Endometrium (tissue), 2 donors: Measurements from ENCODE around the gene ATL2.
"Not testable (repeated sequence)": the region's sequence is repeated elsewhere in the genome, so short reads cannot be mapped to it uniquely, and the experiment has no call there.

Source experiments
- FAIRE-seq: peaks from 2 replicates; lab custom pipeline; 2012; peaks lifted over from hg19 to GRCh38; lab: Jason Lieb, UNC
- donor health status: control.
- donor health status: control.

ATL2 gene

DNA sequence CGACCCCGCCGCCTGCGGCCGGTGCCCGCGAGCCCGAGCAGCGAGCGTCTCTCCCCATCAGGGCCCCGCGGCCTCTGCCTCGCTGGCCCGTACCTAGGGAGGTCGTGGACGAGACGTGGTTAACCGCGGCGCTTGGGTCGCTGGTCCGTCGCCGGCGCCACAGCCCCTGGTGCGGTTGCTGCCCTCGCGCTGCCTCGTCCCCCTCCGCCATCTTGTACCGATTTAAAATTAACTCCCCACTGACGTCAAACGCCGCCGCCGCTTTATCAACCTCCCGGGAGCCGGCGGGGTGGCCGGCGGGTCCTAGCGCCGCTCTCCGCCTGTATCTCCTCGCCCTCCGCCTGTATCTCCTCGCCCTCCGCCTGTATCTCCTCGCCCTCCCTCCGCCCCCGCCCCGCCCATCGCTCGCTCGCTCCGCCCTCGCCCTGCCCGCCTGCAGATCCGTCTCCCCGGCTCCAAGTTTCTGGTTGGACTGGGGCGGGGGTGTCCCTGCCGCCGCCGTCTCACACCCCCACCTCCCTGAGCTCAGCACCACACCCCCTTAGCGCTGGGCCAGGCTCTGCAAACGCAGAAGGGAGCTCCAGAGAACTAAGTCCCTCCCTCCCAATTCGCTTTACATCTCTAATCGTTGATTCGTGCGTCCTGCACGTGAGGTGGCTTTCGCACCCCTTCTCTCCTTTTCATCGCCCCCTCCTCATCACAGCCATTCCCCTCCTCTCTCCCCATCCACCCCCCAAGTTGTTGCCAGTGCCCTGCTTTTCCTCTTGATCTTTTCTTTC lies at the start of gene ATL2:
Gene ATL2, minus strand, starts transcription at position 224 of the 779 bp plus-strand sequence. Its CDS starts 13 bp downstream, at position 211.
- FAIRE-seq = no peak

DNA sequence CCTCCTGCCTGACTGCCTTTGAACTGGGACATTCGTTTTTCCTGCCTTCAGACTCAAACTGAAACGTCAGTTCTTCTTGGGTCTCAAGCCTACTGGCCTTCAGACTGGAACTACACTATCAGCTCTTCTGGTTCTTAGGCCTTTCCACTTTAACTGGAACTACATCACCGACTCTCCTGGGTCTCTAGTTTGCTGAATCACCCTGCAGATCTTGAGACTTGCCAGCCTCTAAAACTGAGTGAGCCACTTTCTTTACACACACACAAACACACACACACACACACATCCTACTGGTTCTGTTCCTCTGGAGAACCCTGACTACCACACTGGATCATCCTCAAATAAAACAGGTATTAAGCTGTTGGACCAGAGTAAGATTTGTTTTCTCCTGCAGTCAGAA lies 46.7 kb upstream of the ATL2 start:
- no peak for FAIRE-seq

DNA sequence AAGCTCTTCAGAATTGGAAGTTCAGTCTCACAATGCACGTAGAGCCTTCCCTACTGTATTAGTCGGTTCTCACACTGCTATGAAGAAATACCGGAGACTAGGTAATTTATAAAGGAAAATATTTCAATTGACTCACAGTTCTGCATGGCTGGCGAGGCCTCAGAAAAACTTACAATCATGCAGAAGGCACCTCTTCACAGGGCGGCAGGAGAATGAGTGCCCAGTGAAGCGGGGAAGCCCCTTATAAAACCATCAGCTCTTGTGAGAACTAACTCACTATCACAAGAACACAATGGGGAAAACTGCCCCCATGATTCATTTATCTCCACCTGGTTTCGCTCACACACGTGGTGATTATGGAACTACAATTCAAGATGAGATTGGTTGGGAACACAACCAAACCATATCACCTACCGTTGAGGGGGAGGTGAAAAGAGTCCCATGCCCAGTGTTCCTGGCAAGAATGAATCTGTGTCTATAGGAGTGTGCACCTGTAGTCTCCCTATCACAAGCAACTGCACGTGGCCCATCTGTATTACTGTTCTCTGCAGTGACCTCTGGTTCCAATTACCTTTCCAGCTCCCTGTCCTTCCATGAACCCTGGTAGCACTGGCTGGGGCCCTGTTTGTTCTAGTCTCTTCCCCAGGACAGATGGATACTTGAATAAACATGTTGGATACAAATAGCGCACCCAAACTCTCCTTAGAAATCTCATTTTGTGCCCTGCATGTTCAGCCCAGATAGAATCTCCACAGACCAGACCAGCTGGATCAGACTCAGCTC lies 44.4 kb upstream of the ATL2 start:
- no peak for FAIRE-seq

DNA sequence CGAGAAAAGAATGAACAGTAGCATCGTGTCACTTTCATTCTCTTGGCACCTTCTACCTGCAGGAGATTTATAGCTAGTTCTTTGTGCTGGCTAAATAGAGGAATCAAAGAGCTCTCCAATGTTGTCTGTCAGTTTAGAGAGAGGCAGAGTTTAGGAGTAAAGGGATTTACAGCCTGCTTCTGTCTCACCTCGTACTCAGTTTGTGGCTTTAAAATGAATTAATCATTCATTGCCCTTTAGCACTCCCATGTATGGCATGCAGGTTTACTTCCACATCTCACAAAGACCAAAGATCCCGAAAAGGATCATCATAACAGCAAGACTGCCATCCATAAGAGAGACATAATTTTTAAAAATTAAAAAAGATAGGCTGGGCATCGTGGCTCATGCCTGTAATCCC lies 42.4 kb upstream of the ATL2 start:
- FAIRE-seq = no peak

DNA sequence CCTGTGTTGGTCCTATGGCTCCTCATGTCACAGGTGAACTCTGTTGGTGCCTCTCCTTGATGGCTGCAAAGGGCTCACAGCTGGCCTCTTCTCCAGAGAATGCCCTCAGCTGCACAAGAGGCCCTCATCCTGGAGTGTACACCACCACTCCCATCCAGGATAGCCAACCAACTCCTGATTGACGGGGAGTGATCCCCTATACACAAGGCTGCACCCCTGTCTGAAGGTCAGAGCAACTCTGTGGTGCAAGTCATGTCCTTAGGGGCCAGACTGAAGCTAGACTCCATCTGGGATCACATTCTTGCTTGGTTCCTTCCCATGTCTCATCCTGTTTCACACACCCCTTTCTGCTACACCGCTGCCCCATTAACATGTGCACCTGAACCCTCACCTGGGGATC lies 41.7 kb upstream of the ATL2 start:
- no peak for FAIRE-seq

DNA sequence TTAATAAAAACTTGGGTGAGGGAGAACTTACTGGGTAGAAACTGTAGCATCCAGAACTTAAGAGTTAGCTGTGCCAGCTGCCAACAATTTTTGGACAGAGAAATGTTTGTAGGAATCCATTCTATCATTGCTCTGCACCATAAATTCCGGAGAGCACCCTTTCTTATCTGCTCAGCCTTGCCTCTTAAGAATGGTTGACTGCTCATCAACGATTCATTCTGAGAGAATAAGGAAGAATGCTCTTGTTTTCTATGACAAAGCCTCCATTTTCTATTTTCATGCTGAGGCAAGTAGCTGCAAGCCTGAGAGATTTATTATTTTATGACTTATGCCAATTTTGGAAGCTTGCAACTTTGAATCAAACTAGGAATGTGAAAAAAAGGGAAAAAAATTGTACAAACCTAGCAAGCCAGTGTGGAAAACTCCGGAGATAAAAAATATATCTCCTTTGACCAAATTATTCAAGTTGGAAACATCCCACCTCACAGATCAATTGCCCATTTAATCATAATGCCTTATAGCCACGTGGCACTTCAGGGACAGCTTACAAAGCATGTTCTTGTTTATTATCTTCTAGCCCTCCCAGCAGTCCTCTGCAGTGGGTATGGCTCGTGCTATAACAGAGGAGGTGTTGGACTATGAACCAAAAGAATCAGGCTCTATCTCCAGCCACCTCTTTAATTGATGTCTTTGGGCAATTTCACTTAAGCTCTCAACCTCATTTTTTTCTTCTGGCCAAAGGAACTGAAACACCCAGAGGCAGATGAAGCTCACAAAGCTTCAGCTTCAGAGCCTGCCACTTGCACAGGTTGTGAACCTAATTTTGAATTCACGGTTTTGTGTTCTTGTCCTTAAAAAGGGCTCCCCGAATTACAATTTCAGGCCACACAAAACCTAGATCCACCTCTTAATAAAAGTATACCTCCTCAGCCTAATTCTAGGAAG lies 40.9 kb upstream of the ATL2 start:
- FAIRE-seq = no peak

DNA sequence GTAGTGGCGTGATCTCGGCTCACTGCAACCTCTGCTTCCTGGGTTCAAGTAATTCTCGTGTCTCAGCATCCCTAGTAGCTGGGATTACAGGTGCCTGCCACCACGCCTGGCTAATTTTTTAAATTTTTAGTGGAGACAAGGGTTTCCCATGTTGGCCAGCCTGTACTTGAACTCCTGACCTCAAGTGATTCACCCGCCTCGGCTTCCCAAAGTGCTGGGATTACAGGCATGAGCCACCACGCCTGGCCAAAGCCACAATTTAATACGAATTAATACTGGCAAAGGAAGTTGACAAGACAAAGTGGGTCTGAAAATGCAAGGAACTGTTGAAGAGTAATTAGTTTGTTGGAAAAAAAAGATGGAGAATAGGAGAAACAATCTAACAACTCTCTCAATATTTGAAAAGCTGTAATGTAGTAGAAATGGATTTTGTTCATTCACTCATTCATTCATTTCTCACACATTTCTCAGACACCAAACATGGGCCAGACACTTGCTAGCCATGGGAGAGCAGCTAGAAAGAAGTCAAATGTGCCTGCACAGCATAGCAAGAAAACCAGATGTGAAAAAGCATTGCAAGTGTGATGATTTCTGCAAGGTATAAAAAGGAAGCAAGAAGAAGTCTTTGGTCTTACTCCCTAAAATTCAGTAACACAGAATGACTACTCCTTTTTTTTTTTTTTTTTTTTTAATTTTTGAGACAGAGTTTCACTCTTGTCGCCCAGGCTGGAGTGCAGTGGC lies 39.4 kb upstream of the ATL2 start:
- FAIRE-seq = no peak

DNA sequence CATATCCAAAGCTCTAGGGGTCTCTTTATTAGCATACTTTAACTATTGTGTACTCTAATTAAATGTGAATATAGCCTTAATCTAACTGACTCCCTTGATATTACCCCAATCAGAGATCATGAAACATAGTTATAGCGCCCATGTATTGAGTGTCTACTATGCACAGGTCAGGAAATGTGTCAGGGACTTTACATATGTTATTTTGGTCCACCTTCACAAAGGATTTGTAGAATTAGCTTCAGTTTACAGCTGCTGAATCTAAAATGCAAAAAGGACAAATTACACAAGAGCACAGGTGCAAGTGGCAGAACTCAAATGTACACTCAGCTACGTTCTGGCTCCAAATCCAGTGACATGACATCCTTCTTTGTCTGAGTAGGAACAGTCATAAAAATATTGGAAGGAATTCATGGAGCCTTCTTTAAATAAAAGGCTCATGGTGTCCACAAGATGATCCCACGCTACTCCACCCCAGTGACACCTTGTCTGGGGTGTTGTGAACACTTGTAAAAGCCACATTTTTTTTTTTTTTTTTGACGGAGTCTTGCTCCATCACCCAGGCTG lies 38.7 kb upstream of the ATL2 start:
- FAIRE-seq = no peak

DNA sequence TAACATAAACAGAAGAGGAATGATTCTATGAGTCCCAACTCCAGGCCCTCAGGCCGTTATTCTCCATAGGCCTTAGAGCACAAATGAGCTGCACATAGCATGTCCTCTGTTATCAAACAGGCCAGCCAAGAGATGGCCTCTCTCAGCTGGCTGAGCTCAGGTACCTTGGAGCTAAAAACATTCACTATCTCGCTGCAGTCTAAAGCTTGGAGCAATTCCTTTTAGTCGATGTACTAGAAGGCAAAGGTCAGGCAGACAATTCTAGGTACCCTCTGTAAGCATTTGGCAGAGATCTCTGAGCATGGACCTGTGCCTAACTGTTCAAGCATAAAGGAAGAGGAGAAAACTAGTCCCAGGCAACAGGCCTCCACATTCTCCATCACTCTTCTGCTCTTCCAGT lies 38.0 kb upstream of the ATL2 start:
- no peak for FAIRE-seq

DNA sequence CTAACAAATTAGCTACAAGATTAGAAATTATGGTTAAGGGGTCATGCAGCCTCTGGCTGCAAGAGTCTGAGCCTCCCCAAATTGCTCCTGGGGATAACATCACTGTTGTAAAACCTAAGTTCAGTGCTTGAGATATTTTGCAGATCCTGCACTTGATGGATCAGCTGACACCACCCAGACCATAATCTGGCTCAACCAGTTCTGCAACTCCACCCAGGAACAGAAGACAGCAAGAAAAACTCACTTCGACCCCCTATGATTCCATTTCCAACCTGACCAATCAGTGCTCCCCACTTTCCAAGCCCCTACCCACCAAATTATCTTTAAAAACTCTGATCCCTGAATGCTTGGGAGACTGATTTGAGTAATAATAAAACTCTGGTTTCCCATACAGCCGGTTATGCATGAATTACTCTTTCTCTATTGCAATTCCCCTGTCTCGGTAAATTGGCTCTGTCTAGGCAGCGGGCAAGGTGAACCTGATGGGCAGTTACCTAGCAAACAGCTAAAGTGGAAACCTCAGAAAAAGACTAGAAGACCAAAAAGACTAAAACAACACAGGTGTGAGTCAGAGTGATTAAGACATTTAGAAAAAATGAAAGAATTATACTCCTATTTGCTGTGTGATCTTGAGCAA lies 35.3 kb upstream of the ATL2 start:
- FAIRE-seq = not testable (repeated sequence)

DNA sequence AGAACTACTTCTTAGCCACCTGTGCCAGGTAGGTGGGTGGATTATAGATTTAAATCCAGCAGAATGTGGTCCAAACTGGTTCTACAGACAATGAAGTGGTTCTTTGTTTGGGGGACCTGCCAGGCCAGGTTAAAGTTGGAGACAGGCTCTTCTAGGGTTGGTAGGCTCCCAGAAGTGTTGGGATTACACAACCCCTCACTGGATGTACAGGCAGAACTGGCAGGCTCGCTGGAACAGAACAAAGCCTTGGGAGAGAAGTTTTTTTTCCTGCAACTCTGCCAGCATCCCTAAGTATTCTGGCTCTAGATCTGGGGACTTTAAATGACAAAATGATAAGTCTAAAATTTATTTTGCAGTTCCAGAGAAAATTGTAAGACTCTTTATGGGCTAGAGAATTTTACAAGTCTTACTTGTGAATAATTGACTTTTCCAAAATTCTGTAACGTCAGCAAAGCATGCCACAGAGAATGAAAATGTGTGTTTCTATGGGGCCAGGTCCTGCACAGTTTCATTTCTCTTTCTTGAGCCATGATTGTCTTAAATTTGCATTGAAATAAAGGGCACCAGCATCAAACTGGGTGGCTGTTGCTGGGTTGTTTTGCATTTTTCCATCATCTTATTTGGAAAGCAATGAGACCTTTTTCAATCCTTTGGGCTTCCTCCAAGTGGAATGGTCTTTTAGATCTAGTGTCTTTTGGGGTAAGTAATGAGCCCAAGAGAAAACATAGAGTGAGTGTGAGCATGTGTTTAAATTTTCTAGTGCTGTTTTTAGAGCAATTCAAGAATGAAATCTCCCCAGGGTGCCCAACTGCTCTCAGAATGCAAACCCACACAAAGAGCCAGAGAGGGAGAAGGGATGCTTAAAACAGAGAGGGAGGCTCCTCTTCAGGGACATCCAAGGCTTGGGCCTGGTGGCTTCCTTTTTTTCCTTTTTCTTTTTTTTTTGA lies 32.4 kb upstream of the ATL2 start:
- no peak for FAIRE-seq

DNA sequence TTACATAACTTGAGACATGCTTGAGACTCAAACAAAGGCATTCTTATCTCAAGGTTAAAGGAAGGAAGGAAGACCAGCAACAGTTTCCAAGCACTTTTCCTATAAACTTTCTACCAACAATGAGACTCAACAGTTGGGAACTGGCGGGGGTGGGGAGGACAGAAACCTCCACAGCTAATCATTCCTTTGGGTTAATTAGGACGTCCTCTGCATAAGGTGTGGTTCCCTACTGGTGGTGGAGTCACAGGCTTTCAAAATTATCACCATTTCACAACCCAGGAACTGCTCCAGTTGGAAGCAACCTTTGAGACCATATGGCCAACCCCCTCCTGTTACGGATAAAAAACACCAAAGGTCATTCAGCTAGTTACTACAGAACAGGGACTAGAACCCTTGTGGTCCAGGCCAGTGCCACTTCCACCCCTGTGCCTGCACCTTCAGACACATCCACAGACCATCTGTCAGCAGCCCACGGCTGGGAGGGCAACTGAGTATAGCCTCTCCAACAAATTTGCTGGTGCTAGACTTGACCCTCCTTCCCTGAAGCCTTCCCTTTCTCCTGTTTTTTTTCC lies 30.1 kb upstream of the ATL2 start:
- FAIRE-seq = no peak

DNA sequence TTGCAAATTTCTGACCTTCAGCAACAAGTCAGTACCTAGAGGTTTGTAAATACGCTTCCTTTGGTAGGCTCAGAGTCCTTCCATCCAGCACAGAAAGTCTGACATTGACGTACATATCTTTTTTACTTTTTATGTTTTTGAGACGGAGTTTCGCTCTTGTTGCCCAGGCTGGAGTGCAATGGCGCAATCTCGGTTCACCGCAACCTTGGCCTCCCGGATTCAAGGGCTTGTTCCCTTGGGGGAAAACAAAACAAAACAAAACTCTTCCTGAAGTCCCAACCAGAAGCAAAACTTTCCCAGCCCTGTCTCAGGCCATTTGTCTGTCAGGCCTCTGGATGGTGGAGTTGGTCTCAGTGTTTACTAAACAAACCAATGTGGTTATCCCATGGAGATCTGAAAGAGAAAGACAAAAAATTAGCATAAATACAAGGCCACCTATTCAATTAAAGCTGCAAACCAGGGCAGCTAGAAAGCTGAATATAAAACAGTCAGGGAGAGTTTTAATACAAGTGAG lies 29.6 kb upstream of the ATL2 start:
- FAIRE-seq = no peak

DNA sequence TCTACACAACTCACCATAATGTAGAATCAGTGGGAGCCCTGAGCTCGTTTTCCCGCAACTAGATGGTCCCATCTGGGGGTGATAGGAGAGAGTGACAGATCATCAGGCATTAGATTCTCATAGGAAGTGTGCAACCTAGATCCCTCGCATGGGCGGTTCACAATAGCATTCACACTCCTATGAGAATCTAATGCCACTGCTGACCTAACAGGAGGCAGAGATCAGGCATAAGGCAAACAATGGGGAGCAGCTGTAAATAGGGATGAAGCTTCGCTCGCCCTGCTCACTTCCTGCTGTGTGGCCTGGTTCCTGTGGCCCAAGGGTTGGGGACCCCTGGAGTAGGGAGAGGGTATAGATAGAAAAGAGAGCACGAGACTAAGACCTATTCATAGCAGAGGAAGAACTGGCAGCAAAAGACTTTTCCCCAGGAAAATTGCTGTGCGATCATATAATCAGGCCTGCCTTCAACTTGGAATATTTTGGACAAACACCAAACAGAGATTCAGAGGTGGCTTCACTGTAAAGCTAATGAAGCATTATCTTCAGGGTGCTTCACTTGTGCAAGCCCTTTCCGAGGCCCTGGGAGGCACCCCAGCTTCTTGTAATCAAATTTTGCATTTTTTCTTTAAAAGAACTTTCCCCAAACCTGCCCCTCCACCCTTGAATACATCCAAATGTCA lies 29.0 kb upstream of the ATL2 start:
- no peak for FAIRE-seq

DNA sequence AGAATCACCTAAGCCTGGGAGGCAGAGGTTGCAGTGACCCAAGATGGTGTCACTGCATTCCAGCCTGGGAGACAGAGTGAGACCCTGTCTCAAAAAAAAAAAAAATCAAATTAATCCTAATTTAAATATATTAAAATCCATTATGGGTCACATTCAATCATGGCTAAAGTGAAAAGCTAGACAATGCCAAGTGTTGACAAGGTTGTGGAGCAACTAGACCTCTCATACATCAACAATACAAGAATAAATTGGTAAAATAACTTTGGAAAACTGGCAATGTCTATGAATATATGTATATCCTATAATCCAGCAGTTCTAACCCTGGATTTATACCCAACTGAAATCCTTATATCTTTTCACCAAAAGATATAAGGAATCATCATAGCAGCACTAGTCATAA lies 23.4 kb upstream of the ATL2 start:
- FAIRE-seq = no peak

DNA sequence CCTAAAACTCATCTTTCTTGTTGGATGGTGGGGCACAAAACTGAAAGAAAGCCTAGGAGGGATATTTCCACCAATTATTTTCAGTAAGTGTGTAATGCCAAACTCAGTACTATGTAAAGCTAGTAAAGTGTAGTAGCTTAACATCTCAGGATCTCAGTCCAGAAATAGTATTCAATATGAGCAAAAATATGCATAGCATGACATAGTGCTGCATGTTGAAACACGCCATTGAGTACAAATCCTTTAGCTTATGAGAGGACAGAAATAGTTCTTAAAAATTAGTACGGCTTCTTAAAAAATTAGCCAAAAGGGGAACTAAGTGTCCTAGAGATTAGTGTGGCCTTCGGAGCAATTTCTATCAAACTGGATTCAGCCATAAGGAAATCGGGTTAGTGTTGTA lies 21.7 kb upstream of the ATL2 start:
- no peak for FAIRE-seq

DNA sequence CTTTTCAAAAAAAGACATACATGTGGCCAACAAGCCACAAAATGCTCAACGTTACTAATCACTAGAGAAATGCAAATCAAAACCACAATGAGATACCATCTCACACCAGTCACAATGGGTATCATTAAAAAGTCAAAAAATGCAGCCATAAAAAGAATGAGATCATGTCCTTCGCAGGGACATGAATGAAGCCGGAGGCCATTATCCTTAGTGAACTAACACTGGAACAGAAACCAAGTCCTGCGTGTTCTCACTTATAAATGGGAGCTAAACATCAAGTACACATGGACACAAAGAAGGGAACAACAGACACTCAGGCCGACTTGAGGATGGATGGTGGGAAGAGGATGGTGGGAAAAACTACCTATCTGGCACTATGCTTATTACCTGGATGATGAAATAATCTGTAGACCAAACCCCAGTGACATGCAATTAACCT lies 17.8 kb upstream of the ATL2 start:
- no peak for FAIRE-seq

DNA sequence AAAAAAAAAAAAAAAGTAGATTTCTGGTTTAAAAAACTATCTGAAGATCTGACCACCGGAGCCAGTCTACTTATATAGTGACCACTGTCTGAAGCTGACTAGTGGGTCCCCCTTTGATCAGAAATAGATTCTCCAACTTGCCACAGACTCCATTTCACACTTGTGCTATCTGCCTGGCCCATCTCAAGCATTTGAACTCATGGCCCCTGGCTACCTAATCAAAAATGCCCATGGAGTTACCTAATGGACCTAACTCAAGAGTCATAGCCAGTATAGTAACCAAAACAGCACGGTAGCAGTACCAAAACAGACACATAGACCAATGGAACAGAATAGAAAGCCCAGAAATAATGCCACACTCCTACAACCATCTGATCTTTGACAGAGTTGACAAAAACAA lies 17.0 kb upstream of the ATL2 start:
- no peak for FAIRE-seq

DNA sequence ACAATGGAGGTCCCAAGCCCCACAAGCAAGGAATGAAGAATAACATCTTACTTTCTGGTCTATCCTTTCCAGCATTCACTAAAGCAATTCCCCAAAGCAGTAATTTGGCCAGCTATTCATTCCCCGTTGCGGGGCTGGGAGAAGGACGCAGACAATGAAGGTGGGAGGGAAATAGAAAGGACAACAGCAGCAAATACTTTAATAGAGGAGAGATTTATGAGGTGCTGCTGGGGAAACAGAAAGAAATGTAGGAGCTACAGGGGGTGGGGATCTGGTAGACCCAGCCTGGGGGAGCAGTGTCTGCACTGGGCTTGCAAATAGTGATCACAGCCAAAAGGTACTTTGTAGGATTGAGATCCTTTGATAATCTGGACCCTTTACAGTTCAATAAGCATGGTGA lies 13.9 kb upstream of the ATL2 start:
- FAIRE-seq = no peak
